G401 (cell line): Measurements from ENCODE around the gene JOSD1. TPM values are rescaled to one million over a fixed set of nuclear protein-coding genes. Genes with fewer than 3 reads are reported as not detected.

Experiments used
- DNase-seq: peaks from one replicate; pipeline ENCODE4 v3.0.0-alpha.2; 2015; ENCODE audit warnings: low spot score
- in situ Hi-C: cut with HindIII; loops from 2 replicates; pipeline ENCODE4 v1.10.0; 2016; ENCODE audit warnings: low sequenced_read_pairs, mixed read lengths
- total RNA-seq: library from RNA; depleted of rRNA; stranded (reverse); fragments of >200 nt; shearing (Covaris generic); gene quantifications from 2 replicates; pipeline ENCODE4 v1.2.3, GENCODE V29; 2014

JOSD1 gene
- total RNA-seq, 1 experiment from 2014 or later = 33.3 TPM

GRCh38 chr22:38734421-38735100 lies 33.8 kb upstream of the JOSD1 start:
- DNase-seq = no peak
- in situ Hi-C loops = no loop called here

- peak; percentile 91 for DNase-seq
- in situ Hi-C loops = no loop called here
These were observed 33.1 kb upstream of the JOSD1 start for GRCh38 chr22:38733724-38734381.

DNA sequence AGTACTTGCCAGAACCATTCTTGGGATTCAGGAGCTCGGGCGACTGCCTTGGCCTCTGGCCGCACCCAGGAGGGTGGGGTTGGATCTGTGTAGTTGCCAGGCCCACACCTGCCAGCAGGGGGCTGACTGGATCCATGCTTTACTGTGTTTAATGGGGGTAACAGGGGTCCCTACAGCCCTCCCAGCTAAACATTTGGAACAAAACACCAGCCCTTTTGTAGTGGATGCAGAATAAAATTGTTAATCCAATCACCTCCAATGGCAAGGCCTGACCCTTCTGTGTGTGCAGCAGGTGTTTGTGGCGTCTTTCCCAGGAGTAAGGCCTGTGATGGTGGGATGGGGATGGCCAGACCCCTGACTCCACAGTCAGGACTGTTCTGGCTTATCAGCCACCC lies 32.6 kb upstream of the JOSD1 start:
- in situ Hi-C loops = no loop called here
- DNase-seq = no peak

- no peak for DNase-seq
- in situ Hi-C loops = no loop called here
These were observed 31.6 kb upstream of the JOSD1 start for GRCh38 chr22:38732251-38732815.

DNA sequence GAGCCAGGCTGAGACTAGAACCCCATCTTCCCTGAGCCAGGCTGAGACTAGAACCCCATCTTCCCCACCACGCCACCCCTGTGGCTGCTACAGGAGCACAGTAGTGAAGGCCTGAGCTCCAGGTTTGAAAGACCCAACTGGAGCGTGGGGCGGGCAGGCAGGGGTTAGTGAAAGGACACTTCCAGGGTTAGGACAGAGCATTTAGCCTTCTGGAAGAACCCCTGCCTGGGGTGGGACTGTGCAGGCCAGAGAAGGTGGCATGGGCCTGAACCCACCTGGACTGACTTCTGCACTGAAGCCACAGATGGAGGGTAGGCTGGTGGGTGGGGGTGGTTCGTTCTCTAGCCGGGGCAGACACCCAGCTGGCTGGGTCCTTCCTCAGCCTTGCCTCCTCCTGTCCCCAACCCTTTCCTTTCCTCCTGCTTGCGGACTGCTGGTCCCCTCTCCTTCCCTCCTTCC lies 31.0 kb upstream of the JOSD1 start:
- no peak for DNase-seq
- in situ Hi-C loops = no loop called here

- in situ Hi-C loops = no loop called here
- DNase-seq = no peak
These were observed 29.7 kb upstream of the JOSD1 start for GRCh38 chr22:38730411-38730871.

- DNase-seq = no peak
- in situ Hi-C loops = no loop called here
These were observed 29.2 kb upstream of the JOSD1 start for GRCh38 chr22:38729946-38730345.

DNA sequence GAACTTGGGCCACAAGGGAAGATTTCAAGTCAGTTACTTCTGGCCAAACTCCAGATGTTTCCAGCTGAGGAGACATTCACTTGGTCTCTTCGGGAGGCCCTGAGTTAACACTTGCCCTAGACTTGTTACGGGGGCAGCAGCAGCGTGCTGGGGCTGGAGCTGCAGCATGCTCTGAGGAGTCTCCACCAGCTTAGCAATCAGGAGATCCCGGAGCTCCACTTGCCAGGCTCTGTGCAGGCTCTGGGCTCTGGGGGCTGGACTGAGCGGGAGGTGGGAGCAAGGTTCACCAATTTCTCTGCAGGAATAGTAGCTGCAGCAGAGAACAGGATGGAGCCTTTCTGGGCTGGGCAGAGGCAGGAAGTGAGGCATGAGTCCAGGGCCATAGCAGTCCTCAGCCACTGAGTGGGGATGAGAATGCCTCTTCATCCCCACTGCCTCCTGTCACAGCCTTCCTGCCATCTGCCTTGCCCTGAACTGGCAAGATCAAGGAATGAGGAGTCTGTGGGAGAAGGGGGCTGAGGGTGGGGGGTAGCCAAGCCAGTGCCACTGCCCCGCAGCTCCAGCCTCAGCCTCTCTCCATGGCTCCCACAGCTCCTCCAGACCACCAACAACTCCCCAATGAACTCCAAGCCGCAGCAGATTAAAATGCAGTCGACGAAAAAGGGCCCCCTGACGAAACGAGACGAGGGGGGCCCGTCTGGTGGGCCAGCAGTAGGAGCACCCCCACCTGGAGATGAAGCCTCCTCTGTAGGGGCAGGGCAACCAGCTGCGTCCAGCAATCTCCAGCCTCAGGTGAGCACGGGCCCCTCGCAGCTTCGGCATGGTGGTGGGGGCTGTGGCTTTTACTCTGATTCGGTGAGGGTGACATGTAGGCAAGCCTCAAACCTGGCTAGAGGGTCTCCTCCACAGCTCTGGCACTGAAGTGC lies 28.4 kb upstream of the JOSD1 start:
- in situ Hi-C loops = no loop called here
- DNase-seq = no peak

DNA sequence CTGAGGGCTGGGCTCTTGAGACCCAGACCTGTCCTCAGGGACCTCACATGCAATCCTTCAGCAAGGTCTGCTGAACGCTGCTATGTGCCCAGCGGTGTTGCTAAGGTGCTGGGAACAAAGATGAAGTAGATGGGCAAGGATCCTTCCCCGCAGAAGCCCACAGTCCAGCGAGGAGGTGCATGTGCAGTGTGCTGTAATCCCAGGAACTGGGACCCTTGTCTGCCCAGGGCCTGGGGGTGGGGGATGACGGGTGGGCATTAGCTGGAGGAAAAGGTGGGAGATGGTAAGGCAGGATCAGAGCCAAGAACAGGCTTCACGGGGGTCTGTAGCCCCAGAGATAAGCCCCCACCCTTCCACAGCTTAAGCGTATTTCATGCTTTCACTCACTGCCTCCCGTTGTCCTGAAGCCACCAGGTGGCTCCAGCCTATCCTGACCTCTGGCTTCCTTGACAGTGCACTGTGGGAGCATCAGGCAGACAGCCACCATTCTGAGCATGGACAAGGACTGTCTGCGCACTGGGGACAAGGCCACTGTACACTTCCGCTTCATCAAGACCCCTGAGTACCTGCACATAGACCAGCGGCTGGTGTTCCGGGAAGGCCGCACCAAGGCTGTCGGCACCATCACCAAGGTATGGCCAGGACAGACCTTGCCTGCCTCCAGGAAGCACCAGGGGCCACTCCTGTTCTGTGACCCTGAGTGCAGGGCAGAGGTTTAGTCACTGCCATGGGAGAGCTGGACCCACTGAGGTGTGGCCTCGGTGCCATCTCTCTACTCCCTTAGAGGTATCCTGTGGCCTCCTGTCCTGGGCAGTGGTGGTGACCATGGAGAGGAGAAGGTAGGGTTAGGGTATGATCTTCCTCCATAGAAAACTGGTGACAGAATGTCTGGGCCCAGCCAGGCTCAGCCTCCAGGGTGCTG lies 27.0 kb upstream of the JOSD1 start:
- in situ Hi-C loops = no loop called here

DNA sequence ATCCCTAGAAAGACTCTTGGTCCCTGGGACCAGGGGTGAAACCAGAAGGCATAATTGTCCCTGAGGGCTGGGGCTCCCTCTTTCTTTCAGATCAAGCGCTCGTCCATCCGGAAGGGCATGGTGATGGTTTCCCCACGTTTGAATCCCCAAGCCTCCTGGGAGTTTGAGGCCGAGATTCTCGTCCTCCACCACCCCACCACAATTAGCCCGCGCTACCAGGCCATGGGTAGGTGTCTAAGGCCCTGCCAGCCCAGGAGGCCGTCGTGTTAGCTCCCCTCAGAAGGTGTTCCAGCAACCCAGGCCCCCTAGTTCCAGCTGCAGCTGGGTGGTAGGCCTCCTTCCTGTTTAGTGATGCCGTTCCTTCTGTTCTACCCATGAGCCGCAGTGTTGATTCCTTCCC lies 26.4 kb upstream of the JOSD1 start:
- in situ Hi-C loops = no loop called here
- DNase-seq = no peak

More for the DNA sequence above, 27.0 kb upstream of the JOSD1 start:
- no peak for DNase-seq

DNA sequence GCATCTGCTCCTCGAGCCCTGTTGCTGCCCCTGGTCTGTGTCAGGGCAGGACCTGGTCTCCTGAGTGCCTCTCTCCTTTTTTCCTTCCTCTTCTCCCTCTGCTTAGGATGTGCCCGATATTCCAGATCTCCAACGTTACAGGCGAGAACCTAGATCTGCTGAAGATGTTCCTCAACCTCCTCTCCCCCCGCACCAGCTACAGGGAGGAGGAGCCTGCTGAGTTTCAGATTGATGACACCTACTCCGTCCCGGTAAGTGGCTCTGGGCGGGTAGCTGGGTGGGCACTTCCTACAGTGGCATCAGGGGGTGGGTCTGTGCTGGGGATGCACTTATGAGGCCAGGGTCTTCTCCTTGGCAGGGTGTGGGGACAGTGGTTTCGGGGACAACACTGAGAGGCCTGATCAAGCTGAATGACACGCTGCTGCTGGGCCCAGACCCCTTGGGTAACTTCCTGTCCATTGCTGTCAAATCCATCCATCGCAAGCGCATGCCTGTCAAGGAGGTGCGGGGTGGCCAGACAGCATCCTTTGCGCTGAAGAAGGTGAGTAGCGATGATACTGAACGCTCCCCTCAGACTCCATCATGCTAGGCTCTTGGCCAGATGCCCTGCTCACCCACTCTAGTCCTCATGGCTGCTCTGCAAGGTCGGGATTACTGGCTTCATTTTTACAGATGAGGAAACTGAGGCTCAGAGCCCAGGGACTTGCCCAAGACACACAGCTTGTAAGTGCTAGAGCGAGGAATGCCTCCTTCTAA lies 25.3 kb upstream of the JOSD1 start:
- in situ Hi-C loops = no loop called here
- no peak for DNase-seq

GRCh38 chr22:38724926-38725571 lies 24.3 kb upstream of the JOSD1 start:
- in situ Hi-C loops = no loop called here
- no peak for DNase-seq

GRCh38 chr22:38724176-38724575 lies 23.4 kb upstream of the JOSD1 start:
- no peak for DNase-seq
- in situ Hi-C loops = no loop called here

DNA sequence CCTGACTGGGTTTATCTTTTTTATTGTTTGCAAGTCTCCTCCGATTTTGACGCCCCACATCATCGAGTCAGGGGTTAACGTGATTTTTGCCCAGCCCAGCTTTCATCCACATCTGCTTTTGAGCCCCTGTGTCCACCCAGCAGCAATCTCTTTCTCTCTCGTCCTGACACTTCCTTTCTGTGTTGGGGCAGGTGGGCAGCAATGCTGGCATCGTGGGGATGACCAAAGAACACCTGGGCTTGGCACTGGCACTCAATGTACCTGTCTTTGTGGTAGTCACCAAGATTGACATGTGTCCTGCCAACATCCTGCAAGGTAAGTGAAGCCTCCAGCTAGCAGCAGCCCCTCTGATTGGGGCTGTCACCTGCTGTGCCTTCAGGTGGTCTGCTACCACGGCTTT lies 20.8 kb upstream of the JOSD1 start:
- in situ Hi-C loops = no loop called here
- no peak for DNase-seq

DNA sequence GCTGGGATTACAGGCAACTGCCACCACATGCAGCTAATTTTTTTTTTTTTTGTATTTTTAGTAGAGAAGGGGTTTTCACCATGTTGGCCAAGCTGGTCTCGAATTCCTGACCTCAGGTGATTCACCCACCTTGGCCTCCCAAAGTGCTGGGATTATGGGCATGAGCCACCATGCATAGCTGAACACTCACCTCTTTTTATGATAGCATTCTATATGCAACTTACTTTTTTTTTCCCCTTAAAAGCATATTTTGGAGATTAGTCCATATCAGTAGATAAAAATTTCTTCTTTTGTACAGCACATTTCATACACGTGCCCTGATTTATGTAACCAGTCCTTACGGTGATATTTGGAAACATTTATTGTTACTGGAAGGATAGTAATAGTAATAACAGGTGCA lies 19.6 kb upstream of the JOSD1 start:
- no peak for DNase-seq
- in situ Hi-C loops = no loop called here

DNA sequence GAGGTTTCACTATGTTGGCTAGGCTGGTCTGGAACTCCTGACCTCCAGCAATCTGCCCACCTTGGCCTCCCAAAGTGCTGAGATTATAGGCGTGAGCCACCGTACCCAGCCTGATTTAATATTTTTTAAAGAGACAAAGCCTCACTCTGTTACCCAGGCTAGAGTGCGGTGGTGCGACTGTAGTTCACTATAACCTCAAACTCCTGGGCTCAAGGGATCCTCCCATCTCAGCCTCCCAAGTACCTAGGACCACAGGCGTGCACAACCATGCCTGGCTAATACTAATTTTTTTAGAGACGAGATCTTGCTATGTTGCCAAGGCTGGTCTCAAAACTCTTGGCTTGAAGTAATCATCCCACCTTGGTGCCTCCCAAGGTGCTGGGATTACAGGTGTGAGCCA lies 18.5 kb upstream of the JOSD1 start:
- in situ Hi-C loops = no loop called here
- no peak for DNase-seq

- DNase-seq = no peak
- in situ Hi-C loops = no loop called here
These were observed 17.7 kb upstream of the JOSD1 start for GRCh38 chr22:38718414-38718813.
